Activated B cell treated with CpG ODN at 0.5 μM for 24 hours (primary cell): ENCODE results near the gene GLT1D1. TPM values are rescaled to one million over a fixed set of nuclear protein-coding genes. Genes with fewer than 3 reads are reported as not detected.

ENCODE experiments used
- ATAC-seq: fragments of 200-7000 bp; cut with Tn5 transposase; one replicate; pipeline ENCODE4 v1.10.0; 2021; ENCODE audit warnings: low read depth, mild to moderate bottlenecking, moderate library complexity
- CTCF ChIA-PET: fragments of 350-600 bp; sonication (Branson Sonifier 250); formaldehyde crosslinking; loops from one replicate; lab custom pipeline; 2021; ENCODE audit warnings: antibody characterized with exemption; lab: Charles Lee
- POLR2A ChIA-PET: fragments of 350-600 bp; sonication (Branson Sonifier 250); formaldehyde crosslinking; loops from one replicate; lab custom pipeline; 2021; ENCODE audit warnings: antibody characterized with exemption; lab: Charles Lee
- DNase-seq: peaks from one replicate; pipeline ENCODE4 v3.0.0; 2022
- H3K27ac Mint-ChIP-seq: one replicate; pipeline ENCODE4 v1.8.0; 2020; ENCODE audit warnings: mixed read lengths
- H3K27me3 Mint-ChIP-seq: one replicate; pipeline ENCODE4 v1.8.0; 2021; ENCODE audit warnings: mixed read lengths
- H3K36me3 Mint-ChIP-seq: one replicate; pipeline ENCODE4 v1.8.0; 2021; ENCODE audit warnings: low read depth, mixed read lengths
- H3K4me1 Mint-ChIP-seq: one replicate; pipeline ENCODE4 v1.8.0; 2021; ENCODE audit warnings: mixed read lengths
- H3K4me3 Mint-ChIP-seq: one replicate; pipeline ENCODE4 v1.8.0; 2020; ENCODE audit warnings: mild to moderate bottlenecking, mixed read lengths
- H3K9me3 Mint-ChIP-seq: one replicate; pipeline ENCODE4 v1.8.0; 2020; ENCODE audit warnings: mixed read lengths
- intact Hi-C: fragments of 100-400 bp; cut with micrococcal nuclease; formaldehyde crosslinking; loops from one replicate; pipeline ENCODE4 v1.15.1; 2024
- total RNA-seq: library from RNA; stranded (reverse); gene quantifications from 2 replicates; pipeline ENCODE4 v1.2.3, GENCODE V29; 2022
- TF ChIP-seq, protein P1 (sequence below): fragments of 200-600 bp; IDR thresholded peaks from one replicate; pipeline ENCODE4 v1.8.0; 2022; ENCODE audit warnings: antibody characterized with exemption, mild to moderate bottlenecking

The GLT1D1 gene
- total RNA-seq, 1 donor from 2014 or later = not detected

GRCh38 chr12:128906485-128907137 is 53.3 kb downstream of the GLT1D1 start:
- Mint-ChIP-seq H3K27me3 (no peaks in the 10 kb centered on the region), H3K27ac (no peak overlapping the region), H3K9me3 (no peaks in the 10 kb centered on the region), H3K4me3 (no peak overlapping the region), H3K4me1 (no peaks in the 10 kb centered on the region), H3K36me3 (no peaks in the 10 kb centered on the region)
- TF ChIP-seq, protein P1, sequence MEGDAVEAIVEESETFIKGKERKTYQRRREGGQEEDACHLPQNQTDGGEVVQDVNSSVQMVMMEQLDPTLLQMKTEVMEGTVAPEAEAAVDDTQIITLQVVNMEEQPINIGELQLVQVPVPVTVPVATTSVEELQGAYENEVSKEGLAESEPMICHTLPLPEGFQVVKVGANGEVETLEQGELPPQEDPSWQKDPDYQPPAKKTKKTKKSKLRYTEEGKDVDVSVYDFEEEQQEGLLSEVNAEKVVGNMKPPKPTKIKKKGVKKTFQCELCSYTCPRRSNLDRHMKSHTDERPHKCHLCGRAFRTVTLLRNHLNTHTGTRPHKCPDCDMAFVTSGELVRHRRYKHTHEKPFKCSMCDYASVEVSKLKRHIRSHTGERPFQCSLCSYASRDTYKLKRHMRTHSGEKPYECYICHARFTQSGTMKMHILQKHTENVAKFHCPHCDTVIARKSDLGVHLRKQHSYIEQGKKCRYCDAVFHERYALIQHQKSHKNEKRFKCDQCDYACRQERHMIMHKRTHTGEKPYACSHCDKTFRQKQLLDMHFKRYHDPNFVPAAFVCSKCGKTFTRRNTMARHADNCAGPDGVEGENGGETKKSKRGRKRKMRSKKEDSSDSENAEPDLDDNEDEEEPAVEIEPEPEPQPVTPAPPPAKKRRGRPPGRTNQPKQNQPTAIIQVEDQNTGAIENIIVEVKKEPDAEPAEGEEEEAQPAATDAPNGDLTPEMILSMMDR = no peak
- DNase-seq = no peak
- ChIA-PET CTCF (no interaction called here), POLR2A (no interaction called here)
- intact Hi-C loops = no loop called here
- ATAC-seq = no peak

- ChIA-PET POLR2A (no interaction called here), CTCF (no interaction called here)
- ATAC-seq (no peak), DNase-seq (no peak)
- no peak overlapping the region for H3K27ac Mint-ChIP-seq
- TF ChIP-seq, protein P1 = no peak
- H3K4me1 Mint-ChIP-seq = no peaks in the 10 kb centered on the region
- H3K9me3 Mint-ChIP-seq = no peaks in the 10 kb centered on the region
- H3K36me3 Mint-ChIP-seq = no peaks in the 10 kb centered on the region
- intact Hi-C loops = no loop called here
- no peak overlapping the region for H3K4me3 Mint-ChIP-seq
- no peaks in the 10 kb centered on the region for H3K27me3 Mint-ChIP-seq
Measured at GRCh38 chr12:128908254-128908653, 55.0 kb downstream of the GLT1D1 start.

DNA sequence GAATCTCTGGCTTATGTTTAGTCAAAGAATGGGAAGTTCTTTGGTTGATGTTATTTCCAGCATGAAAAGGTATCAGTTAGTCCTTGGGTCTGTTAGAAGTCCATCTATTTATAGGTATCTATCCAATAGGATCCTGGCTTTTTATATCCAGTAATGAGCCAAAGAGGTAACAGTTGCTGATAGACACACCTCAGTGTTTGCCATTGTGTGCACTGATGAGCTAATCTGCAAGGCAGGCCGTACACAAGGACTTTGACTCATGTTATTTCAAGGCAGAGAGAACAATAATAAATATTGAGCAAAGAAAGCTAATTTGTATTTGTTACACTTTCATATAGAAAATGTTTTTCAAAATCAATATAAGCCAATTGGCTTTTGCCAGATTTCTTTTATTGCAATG is 56.4 kb downstream of the GLT1D1 start:
- no peaks in the 10 kb centered on the region for H3K36me3 Mint-ChIP-seq
- no peaks in the 10 kb centered on the region for H3K4me1 Mint-ChIP-seq
- intact Hi-C loops = no loop called here

GRCh38 chr12:128910629-128911028 is 57.4 kb downstream of the GLT1D1 start:
- no peak for ATAC-seq
- TF ChIP-seq, protein P1 = no peak
- no peaks in the 10 kb centered on the region for H3K27me3 Mint-ChIP-seq
- no peak for DNase-seq
- peaks cover 6% of the 10 kb centered on the region for H3K4me1 Mint-ChIP-seq
- ChIA-PET POLR2A (no interaction called here), CTCF (no interaction called here)
- H3K4me3 Mint-ChIP-seq = no peak overlapping the region
- H3K36me3 Mint-ChIP-seq = no peaks in the 10 kb centered on the region
- no peaks in the 10 kb centered on the region for H3K9me3 Mint-ChIP-seq
- intact Hi-C loops = no loop called here
- no peak overlapping the region for H3K27ac Mint-ChIP-seq

More for the DNA sequence above, 56.4 kb downstream of the GLT1D1 start:
- ATAC-seq (no peak), DNase-seq (no peak)
- Mint-ChIP-seq H3K27ac (no peak overlapping the region), H3K27me3 (no peaks in the 10 kb centered on the region), H3K9me3 (no peaks in the 10 kb centered on the region), H3K4me3 (no peak overlapping the region)
- POLR2A ChIA-PET = no interaction called here
- TF ChIP-seq, protein P1 = no peak
- CTCF ChIA-PET = no interaction called here

DNA sequence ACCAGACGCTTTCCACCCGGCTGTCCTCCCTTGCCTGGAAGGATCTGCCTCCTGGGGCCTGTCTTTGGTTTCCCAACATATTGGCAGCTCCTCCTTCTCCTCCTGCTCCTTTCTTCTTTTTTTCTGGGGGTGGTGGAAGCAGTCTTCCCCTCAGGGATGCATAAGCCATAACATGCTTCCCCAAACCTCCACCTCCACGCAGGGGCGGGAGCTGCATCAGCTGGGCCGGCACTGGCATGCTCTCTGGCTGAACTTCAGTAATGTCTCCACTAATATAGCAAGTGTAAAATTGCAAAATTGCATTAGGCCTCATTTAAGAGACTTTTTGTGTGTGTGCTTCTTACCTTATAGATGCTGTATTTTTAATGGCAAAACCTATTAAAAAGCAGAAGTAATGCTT is 58.6 kb downstream of the GLT1D1 start:
- TF ChIP-seq, protein P1 = no peak

More for the DNA sequence above, 58.6 kb downstream of the GLT1D1 start:
- Mint-ChIP-seq H3K27ac (no peak overlapping the region), H3K4me3 (no peak overlapping the region), H3K36me3 (no peaks in the 10 kb centered on the region), H3K27me3 (no peaks in the 10 kb centered on the region), H3K9me3 (no peaks in the 10 kb centered on the region), H3K4me1 (peaks cover 7% of the 10 kb centered on the region)
- ATAC-seq (no peak), DNase-seq (no peak)
- CTCF ChIA-PET = no interaction called here
- POLR2A ChIA-PET = no interaction called here
- intact Hi-C loops = no loop called here
